M059J (cell line): ENCODE measurements around the gene MLLT1. TPM values are rescaled to one million over a fixed set of nuclear protein-coding genes. Genes with fewer than 3 reads are reported as not detected.

ENCODE experiments used
- DNase-seq: peaks from one replicate; pipeline ENCODE4 v3.0.0-alpha.2; 2012; ENCODE audit warnings: low read depth
- total RNA-seq: library from RNA; depleted of rRNA; stranded (reverse); fragments of >200 nt; shearing (Covaris generic); gene quantifications from 2 replicates; pipeline ENCODE4 v1.2.3, GENCODE V29; 2014; rRNA removed

Gene MLLT1
- total RNA-seq, 1 experiment from 2014 or later: 22.6 TPM

GRCh38 chr19:6161271-6161850, 118.4 kb downstream of the MLLT1 start:
- peak; percentile 28 for DNase-seq

Other genes starting within 250 kb of the MLLT1 start
- gene RFX2, start 169.5 kb downstream of the MLLT1 start, total RNA-seq: 4.8 and 13.4 TPM in 2 replicates
- not detected in 2 replicates for gene ACSBG2, start 144.3 kb downstream of the MLLT1 start, total RNA-seq
- gene ACER1, start 53.6 kb upstream of the MLLT1 start, total RNA-seq: not detected in 2 replicates
- gene CLPP, start 81.6 kb upstream of the MLLT1 start, total RNA-seq: 114 and 148 TPM in 2 replicates
- gene ALKBH7, start 92.8 kb upstream of the MLLT1 start, total RNA-seq: 65.4 and 72.6 TPM in 2 replicates
- 1.2 and 1.3 TPM in 2 replicates for gene PSPN, start 96.0 kb upstream of the MLLT1 start, total RNA-seq
- gene GTF2F1, start 113.2 kb upstream of the MLLT1 start, total RNA-seq: 46.2 and 75.8 TPM in 2 replicates
- gene KHSRP, start 144.8 kb upstream of the MLLT1 start, total RNA-seq: 50.0 and 114 TPM in 2 replicates
- gene SLC25A41, start 153.8 kb upstream of the MLLT1 start, total RNA-seq: not detected in 2 replicates
- 25.3 and 39.9 TPM in 2 replicates for gene SLC25A23, start 179.8 kb upstream of the MLLT1 start, total RNA-seq
- gene CRB3, start 184.3 kb upstream of the MLLT1 start, total RNA-seq: 0.34 TPM in 1 of 2 replicates, not detected in the other
- not detected in 2 replicates for gene DENND1C, start 201.8 kb upstream of the MLLT1 start, total RNA-seq
- 0.20 TPM in 1 of 2 replicates, not detected in the other for gene TUBB4A, start 222.3 kb upstream of the MLLT1 start, total RNA-seq